ENCODE measurements around the gene PRXL2B.

Gene PRXL2B

GRCh38 chr1:2595261-2595811 lies 8.8 kb downstream of the PRXL2B start:
- no peak overlapping the region for H3K4me3 Mint-ChIP-seq
- H3K27me3 Mint-ChIP-seq: peaks cover 43% of the 10 kb centered on the region
- H3K36me3 Mint-ChIP-seq: peaks cover 6% of the 10 kb centered on the region
- peaks cover 5% of the 10 kb centered on the region for H3K9me3 Mint-ChIP-seq
- peaks cover 18% of the 10 kb centered on the region for H3K4me1 Mint-ChIP-seq
- no peak overlapping the region for H3K27ac Mint-ChIP-seq
- ATAC-seq: no peak

- Mint-ChIP-seq H3K4me1 (peaks cover 18% of the 10 kb centered on the region), H3K4me3 (no peak overlapping the region), H3K27ac (no peak overlapping the region), H3K9me3 (peaks cover 5% of the 10 kb centered on the region), H3K27me3 (peaks cover 43% of the 10 kb centered on the region), H3K36me3 (peaks cover 6% of the 10 kb centered on the region)
- ATAC-seq: no peak
Measured at GRCh38 chr1:2595812-2596529, 9.4 kb downstream of the PRXL2B start.

GRCh38 chr1:2596530-2597333 lies 10.2 kb downstream of the PRXL2B start:
- H3K4me1 Mint-ChIP-seq: peaks cover 18% of the 10 kb centered on the region
- no peak overlapping the region for H3K27ac Mint-ChIP-seq
- H3K4me3 Mint-ChIP-seq: no peak overlapping the region
- peaks cover 6% of the 10 kb centered on the region for H3K36me3 Mint-ChIP-seq
- peaks cover 5% of the 10 kb centered on the region for H3K9me3 Mint-ChIP-seq
- H3K27me3 Mint-ChIP-seq: peaks cover 43% of the 10 kb centered on the region
- ATAC-seq: peak; percentile 6

GRCh38 chr1:2597441-2598328 lies 11.1 kb downstream of the PRXL2B start:
- Mint-ChIP-seq H3K27ac (no peak overlapping the region), H3K4me1 (peaks cover 16% of the 10 kb centered on the region), H3K4me3 (peak overlapping the region; percentile 3), H3K9me3 (peaks cover 5% of the 10 kb centered on the region), H3K27me3 (peaks cover 48% of the 10 kb centered on the region), H3K36me3 (peaks cover 6% of the 10 kb centered on the region)
- no peak for ATAC-seq

GRCh38 chr1:2598329-2598931 lies 11.9 kb downstream of the PRXL2B start:
- peaks cover 6% of the 10 kb centered on the region for H3K36me3 Mint-ChIP-seq
- peaks cover 5% of the 10 kb centered on the region for H3K9me3 Mint-ChIP-seq
- no peak for ATAC-seq
- peaks cover 49% of the 10 kb centered on the region for H3K27me3 Mint-ChIP-seq
- no peak overlapping the region for H3K4me3 Mint-ChIP-seq
- H3K27ac Mint-ChIP-seq: no peak overlapping the region
- H3K4me1 Mint-ChIP-seq: peaks cover 11% of the 10 kb centered on the region

- no peak for ATAC-seq
- H3K36me3 Mint-ChIP-seq: peaks cover 6% of the 10 kb centered on the region
- no peak overlapping the region for H3K27ac Mint-ChIP-seq
- peaks cover 5% of the 10 kb centered on the region for H3K9me3 Mint-ChIP-seq
- H3K4me3 Mint-ChIP-seq: no peak overlapping the region
- peaks cover 54% of the 10 kb centered on the region for H3K27me3 Mint-ChIP-seq
- H3K4me1 Mint-ChIP-seq: peaks cover 11% of the 10 kb centered on the region
Measured at GRCh38 chr1:2601721-2602303, 15.2 kb downstream of the PRXL2B start.

- no peak for ATAC-seq
- H3K27me3 Mint-ChIP-seq: peaks cover 48% of the 10 kb centered on the region
- H3K27ac Mint-ChIP-seq: no peak overlapping the region
- H3K36me3 Mint-ChIP-seq: peaks cover 6% of the 10 kb centered on the region
- H3K4me1 Mint-ChIP-seq: peaks cover 6% of the 10 kb centered on the region
- H3K9me3 Mint-ChIP-seq: peaks cover 5% of the 10 kb centered on the region
- H3K4me3 Mint-ChIP-seq: no peak overlapping the region
Measured at GRCh38 chr1:2602311-2602835, 15.8 kb downstream of the PRXL2B start.

GRCh38 chr1:2602866-2603520 lies 16.4 kb downstream of the PRXL2B start:
- H3K36me3 Mint-ChIP-seq: peaks cover 6% of the 10 kb centered on the region
- ATAC-seq: no peak
- no peak overlapping the region for H3K4me3 Mint-ChIP-seq
- H3K27me3 Mint-ChIP-seq: peaks cover 42% of the 10 kb centered on the region
- peaks cover under 1% of the 10 kb centered on the region for H3K4me1 Mint-ChIP-seq
- peaks cover 5% of the 10 kb centered on the region for H3K9me3 Mint-ChIP-seq
- H3K27ac Mint-ChIP-seq: no peak overlapping the region

- no peaks in the 10 kb centered on the region for H3K4me1 Mint-ChIP-seq
- H3K27ac Mint-ChIP-seq: no peak overlapping the region
- H3K9me3 Mint-ChIP-seq: peaks cover 2% of the 10 kb centered on the region
- H3K27me3 Mint-ChIP-seq: peaks cover 35% of the 10 kb centered on the region
- no peak overlapping the region for H3K4me3 Mint-ChIP-seq
- no peak for ATAC-seq
- peaks cover 2% of the 10 kb centered on the region for H3K36me3 Mint-ChIP-seq
Measured at GRCh38 chr1:2603521-2604155, 17.1 kb downstream of the PRXL2B start.

GRCh38 chr1:2604156-2604843 lies 17.7 kb downstream of the PRXL2B start:
- Mint-ChIP-seq H3K9me3 (no peaks in the 10 kb centered on the region), H3K36me3 (no peaks in the 10 kb centered on the region), H3K4me1 (no peaks in the 10 kb centered on the region), H3K4me3 (no peak overlapping the region), H3K27me3 (peaks cover 34% of the 10 kb centered on the region), H3K27ac (no peak overlapping the region)
- no peak for ATAC-seq

GRCh38 chr1:2604844-2605508 lies 18.4 kb downstream of the PRXL2B start:
- peaks cover 41% of the 10 kb centered on the region for H3K27me3 Mint-ChIP-seq
- H3K36me3 Mint-ChIP-seq: no peaks in the 10 kb centered on the region
- ATAC-seq: no peak
- H3K27ac Mint-ChIP-seq: no peak overlapping the region
- no peak overlapping the region for H3K4me3 Mint-ChIP-seq
- H3K4me1 Mint-ChIP-seq: no peaks in the 10 kb centered on the region
- H3K9me3 Mint-ChIP-seq: no peaks in the 10 kb centered on the region

GRCh38 chr1:2605509-2606395 lies 19.2 kb downstream of the PRXL2B start:
- Mint-ChIP-seq H3K9me3 (no peaks in the 10 kb centered on the region), H3K4me1 (no peaks in the 10 kb centered on the region), H3K27me3 (peaks cover 48% of the 10 kb centered on the region), H3K27ac (no peak overlapping the region), H3K36me3 (no peaks in the 10 kb centered on the region), H3K4me3 (no peak overlapping the region)
- peak; percentile 13 for ATAC-seq
